Neural crest cell (in vitro differentiated cells): ENCODE measurements around the gene LPGAT1. TPM values are rescaled to one million over a fixed set of nuclear protein-coding genes. Genes with fewer than 3 reads are reported as not detected.
"Not testable (repeated sequence)": the region's sequence is repeated elsewhere in the genome, so short reads cannot be mapped to it uniquely, and the experiment has no call there.

Experiments used
- DNase-seq: peaks from one replicate; pipeline ENCODE4 v3.0.0; 2021; ENCODE audit warnings: low read depth, mixed read lengths, low spot score
- H3K27ac Mint-ChIP-seq: one replicate; pipeline ENCODE4 v1.8.0; 2021; ENCODE audit warnings: mild to moderate bottlenecking, mixed read lengths; ENCODE audit not compliant: unreplicated experiment
- H3K27me3 Mint-ChIP-seq: 2 replicates; pipeline ENCODE4 v1.8.0; 2021; ENCODE audit warnings: low read depth, mild to moderate bottlenecking, mixed read lengths
- H3K36me3 Mint-ChIP-seq: 2 replicates; pipeline ENCODE4 v1.8.0; 2021; ENCODE audit warnings: low read depth, mild to moderate bottlenecking, mixed read lengths
- H3K4me1 Mint-ChIP-seq: 2 replicates; pipeline ENCODE4 v1.8.0; 2021; ENCODE audit warnings: mixed read lengths
- H3K4me3 Mint-ChIP-seq: one replicate; pipeline ENCODE4 v1.8.0; 2021; ENCODE audit warnings: mild to moderate bottlenecking, mixed read lengths
- H3K9me3 Mint-ChIP-seq: 2 replicates; pipeline ENCODE4 v1.8.0; 2021; ENCODE audit warnings: mixed read lengths
- CTCF ChIP-seq: fragments of 200-600 bp; sonication (generic); conservative IDR thresholded peaks from 2 replicates; pipeline ENCODE4 v1.5.0; 2021; ENCODE audit warnings: antibody characterized with exemption, mild to moderate bottlenecking
- total RNA-seq: library from RNA; stranded (reverse); gene quantifications from 2 replicates; pipeline ENCODE4 v1.2.1, GENCODE V29; 2021

Gene LPGAT1
- total RNA-seq, 1 donor from 2014 or later = 30.3 TPM

GRCh38 chr1:211699059-211699458, 131.5 kb downstream of the LPGAT1 start:
- no peak for DNase-seq
- no peak overlapping the region for H3K27ac Mint-ChIP-seq
- H3K9me3 Mint-ChIP-seq = peaks cover under 1% of the 10 kb centered on the region
- no peak for TF ChIP-seq CTCF
- peaks cover 34% of the 10 kb centered on the region for H3K27me3 Mint-ChIP-seq
- no peaks in the 10 kb centered on the region for H3K4me1 Mint-ChIP-seq
- H3K4me3 Mint-ChIP-seq = no peak overlapping the region
- no peaks in the 10 kb centered on the region for H3K36me3 Mint-ChIP-seq

- peaks cover 34% of the 10 kb centered on the region for H3K27me3 Mint-ChIP-seq
- DNase-seq = peak; percentile 84
- no peaks in the 10 kb centered on the region for H3K4me1 Mint-ChIP-seq
- no peak overlapping the region for H3K4me3 Mint-ChIP-seq
- H3K9me3 Mint-ChIP-seq = peaks cover 3% of the 10 kb centered on the region
- peak; percentile 96 for TF ChIP-seq CTCF
- H3K27ac Mint-ChIP-seq = no peak overlapping the region
- no peaks in the 10 kb centered on the region for H3K36me3 Mint-ChIP-seq
These were observed 132.2 kb downstream of the LPGAT1 start for GRCh38 chr1:211698161-211699026.

- Mint-ChIP-seq H3K4me1 (no peaks in the 10 kb centered on the region), H3K9me3 (peaks cover 3% of the 10 kb centered on the region), H3K27ac (no peak overlapping the region), H3K36me3 (no peaks in the 10 kb centered on the region), H3K27me3 (peaks cover 34% of the 10 kb centered on the region), H3K4me3 (no peak overlapping the region)
- DNase-seq = no peak
- TF ChIP-seq CTCF = no peak
These were observed 133.2 kb downstream of the LPGAT1 start for GRCh38 chr1:211697356-211697755.

- no peaks in the 10 kb centered on the region for H3K4me1 Mint-ChIP-seq
- no peak for DNase-seq
- H3K27me3 Mint-ChIP-seq = peaks cover 19% of the 10 kb centered on the region
- no peak overlapping the region for H3K27ac Mint-ChIP-seq
- no peak overlapping the region for H3K4me3 Mint-ChIP-seq
- no peak for TF ChIP-seq CTCF
- peaks cover 3% of the 10 kb centered on the region for H3K9me3 Mint-ChIP-seq
- H3K36me3 Mint-ChIP-seq = no peaks in the 10 kb centered on the region
These were observed 135.3 kb downstream of the LPGAT1 start for GRCh38 chr1:211695135-211695816.

GRCh38 chr1:211693911-211694310, 136.7 kb downstream of the LPGAT1 start:
- H3K4me3 Mint-ChIP-seq, H3K27me3 Mint-ChIP-seq, H3K4me1 Mint-ChIP-seq, H3K36me3 Mint-ChIP-seq, H3K27ac Mint-ChIP-seq, DNase-seq, H3K9me3 Mint-ChIP-seq: not testable (repeated sequence)

Other genes starting within 250 kb of the LPGAT1 start
- gene NEK2, start 155.1 kb downstream of the LPGAT1 start, total RNA-seq = 27.1 and 31.0 TPM in 2 replicates
- 30.2 and 36.6 TPM in 2 replicates for gene INTS7, start 204.8 kb upstream of the LPGAT1 start, total RNA-seq
- 73.3 and 82.4 TPM in 2 replicates for gene DTL, start 205.0 kb upstream of the LPGAT1 start, total RNA-seq